ENCODE measurements around the gene CCK. TPM values are rescaled to one million over a fixed set of nuclear protein-coding genes. Genes with fewer than 3 reads are reported as not detected.

CCK gene
- total RNA-seq, 3 donors from 2014 or later (not counting 1 experiment from before 2014, with no cell fraction given), result 0.54 TPM; not detected in 2

- Histone ChIP-seq H3K4me3 (ENCODE audit: low read length) (no peak overlapping the region), H3K36me3 (ENCODE audit: control insufficient read depth, insufficient read depth, low read length) (no peaks in the 10 kb centered on the region), H3K27me3 (ENCODE audit: control insufficient read depth, insufficient read depth, low read length) (no peaks in the 10 kb centered on the region), H3K4me1 (ENCODE audit: control insufficient read depth, insufficient read depth, low read length) (no peaks in the 10 kb centered on the region), H3K9me3 (ENCODE audit: control insufficient read depth, insufficient read depth, low read length) (no peaks in the 10 kb centered on the region), H3K27ac (ENCODE audit: low read length) (no peak overlapping the region)
- Mint-ChIP-seq H3K36me3 (no peaks in the 10 kb centered on the region), H3K27me3 (ENCODE audit: low read depth in 2 of 2) (peaks cover 14 to 17% of the 10 kb centered on the region in 2 donors), H3K4me3 (no peak overlapping the region), H3K4me1 (no peaks in the 10 kb centered on the region), H3K27ac (no peak overlapping the region), H3K9me3 (peaks cover 0 to 4% of the 10 kb centered on the region in 2 donors)
- 45% methylated on average over 3 of the region's 3 CpGs for WGBS (ENCODE audit: insufficient coverage)
- DNase-seq (peak in 1 of 2 donors; percentile 41), ATAC-seq (no peak)
- intact Hi-C loops (cut with micrococcal nuclease), result no loop called here
- TF ChIP-seq CTCF (IDR thresholded peaks at IDR 0.05), result no peak
Measured at GRCh38 chr3:42300013-42300412, 34.0 kb upstream of the CCK start.

- Histone ChIP-seq H3K27me3 (ENCODE audit: control insufficient read depth, insufficient read depth, low read length) (no peaks in the 10 kb centered on the region), H3K9me3 (ENCODE audit: control insufficient read depth, insufficient read depth, low read length) (no peaks in the 10 kb centered on the region), H3K4me1 (ENCODE audit: control insufficient read depth, insufficient read depth, low read length) (no peaks in the 10 kb centered on the region), H3K27ac (ENCODE audit: low read length) (no peak overlapping the region), H3K36me3 (ENCODE audit: control insufficient read depth, insufficient read depth, low read length) (no peaks in the 10 kb centered on the region), H3K4me3 (ENCODE audit: low read length) (no peak overlapping the region)
- WGBS (ENCODE audit: insufficient coverage), result 84% methylated on average over 2 of the region's 2 CpGs
- no peak for TF ChIP-seq CTCF (IDR thresholded peaks at IDR 0.05)
- ATAC-seq, result no peak
- Mint-ChIP-seq H3K27ac (no peak overlapping the region), H3K9me3 (peaks cover 0 to 4% of the 10 kb centered on the region in 2 donors), H3K27me3 (ENCODE audit: low read depth in 2 of 2) (peaks cover 18 to 21% of the 10 kb centered on the region in 2 donors), H3K4me3 (no peak overlapping the region), H3K4me1 (no peaks in the 10 kb centered on the region), H3K36me3 (no peaks in the 10 kb centered on the region)
- DNase-seq, result no peak
- intact Hi-C loops (cut with micrococcal nuclease), result no loop called here
Measured at GRCh38 chr3:42298259-42298658, 32.3 kb upstream of the CCK start.

GRCh38 chr3:42292009-42292408 is 26.0 kb upstream of the CCK start:
- Mint-ChIP-seq H3K36me3 (no peaks in the 10 kb centered on the region), H3K9me3 (peaks cover 0 to 4% of the 10 kb centered on the region in 2 donors), H3K27me3 (ENCODE audit: low read depth in 2 of 2) (peaks cover 13 to 23% of the 10 kb centered on the region in 2 donors), H3K4me1 (no peaks in the 10 kb centered on the region), H3K4me3 (no peak overlapping the region), H3K27ac (no peak overlapping the region)
- intact Hi-C loops (cut with micrococcal nuclease), result no loop called here
- Histone ChIP-seq H3K27ac (ENCODE audit: low read length) (no peak overlapping the region), H3K9me3 (ENCODE audit: control insufficient read depth, insufficient read depth, low read length) (no peaks in the 10 kb centered on the region), H3K36me3 (ENCODE audit: control insufficient read depth, insufficient read depth, low read length) (no peaks in the 10 kb centered on the region), H3K4me1 (ENCODE audit: control insufficient read depth, insufficient read depth, low read length) (no peaks in the 10 kb centered on the region), H3K27me3 (ENCODE audit: control insufficient read depth, insufficient read depth, low read length) (no peaks in the 10 kb centered on the region), H3K4me3 (ENCODE audit: low read length) (no peak overlapping the region)
- TF ChIP-seq CTCF (IDR thresholded peaks at IDR 0.05), result no peak
- DNase-seq (no peak), ATAC-seq (no peak)
- 88% methylated on average over 1 of the region's 1 CpG for whole genome bisulfite sequencing (ENCODE audit: insufficient coverage)

GRCh38 chr3:42290966-42291714 is 25.2 kb upstream of the CCK start:
- Mint-ChIP-seq H3K27me3 (ENCODE audit: low read depth in 2 of 2) (peaks cover 11 to 29% of the 10 kb centered on the region in 2 donors), H3K4me3 (no peak overlapping the region), H3K27ac (no peak overlapping the region), H3K9me3 (peaks cover 0 to 4% of the 10 kb centered on the region in 2 donors), H3K36me3 (no peaks in the 10 kb centered on the region), H3K4me1 (no peaks in the 10 kb centered on the region)
- Histone ChIP-seq H3K4me3 (ENCODE audit: low read length) (no peak overlapping the region), H3K27me3 (ENCODE audit: control insufficient read depth, insufficient read depth, low read length) (no peaks in the 10 kb centered on the region), H3K4me1 (ENCODE audit: control insufficient read depth, insufficient read depth, low read length) (no peaks in the 10 kb centered on the region), H3K9me3 (ENCODE audit: control insufficient read depth, insufficient read depth, low read length) (no peaks in the 10 kb centered on the region), H3K27ac (ENCODE audit: low read length) (no peak overlapping the region), H3K36me3 (ENCODE audit: control insufficient read depth, insufficient read depth, low read length) (no peaks in the 10 kb centered on the region)
- 82% methylated on average over 4 of the region's 5 CpGs for WGBS (ENCODE audit: insufficient coverage)
- intact Hi-C loops (cut with micrococcal nuclease), result no loop called here
- TF ChIP-seq CTCF (IDR thresholded peaks at IDR 0.05), result no peak
- ATAC-seq, result no peak
- DNase-seq, result no peak

Measured in natural killer cell (primary cell).